Esophagus squamous epithelium (tissue), 4 donors: ENCODE data around the gene LBP.

ENCODE experiments used
- CTCF ChIP-seq, 6 experiments: fragments of 450-650 bp in 4 of 6; fragments of 200-600 bp in 2 of 6; sonication (generic) in 2 of 6; IDR thresholded peaks; one replicate each; pipeline ENCODE4 v1.5.1; 2016 to 2019; ENCODE audit warnings: antibody characterized with exemption in 6 of 6, mild to moderate bottlenecking in 4 of 6, moderate library complexity in 4 of 6
- POLR2A ChIP-seq, 4 donors: fragments of 450-650 bp; IDR thresholded peaks; one replicate each; pipeline ENCODE4 v1.6.1; 2017; ENCODE audit warnings: antibody characterized with exemption in 4 of 4, mild to moderate bottlenecking in 4 of 4, moderate library complexity in 3 of 4

GRCh38 chr20:38311491-38311890, 34.8 kb upstream of the LBP start:
- no peak for TF ChIP-seq CTCF (IDR thresholded peaks at IDR 0.05)
- no peak for TF ChIP-seq POLR2A (IDR thresholded peaks at IDR 0.05)
